Glomerular visceral epithelial cell (primary cell): ENCODE measurements around the gene MPHOSPH6.
"Not testable (repeated sequence)": the region's sequence is repeated elsewhere in the genome, so short reads cannot be mapped to it uniquely, and the experiment has no call there.

Experiments used
- DNase-seq: peaks from one replicate; pipeline ENCODE4 v3.0.0-alpha.2; 2016; ENCODE audit errors: extremely low spot score

The MPHOSPH6 gene

GRCh38 chr16:82118749-82119148 lies 51.3 kb downstream of the MPHOSPH6 start:
- no peak for DNase-seq

GRCh38 chr16:82116535-82116934 lies 53.5 kb downstream of the MPHOSPH6 start:
- DNase-seq: no peak

- no peak for DNase-seq
These were observed 56.3 kb downstream of the MPHOSPH6 start for GRCh38 chr16:82113741-82114140.

GRCh38 chr16:82111944-82112343 lies 58.1 kb downstream of the MPHOSPH6 start:
- DNase-seq: no peak

- not testable (repeated sequence) for DNase-seq
These were observed 60.8 kb downstream of the MPHOSPH6 start for GRCh38 chr16:82109266-82109665.

GRCh38 chr16:82108774-82109173 lies 61.2 kb downstream of the MPHOSPH6 start:
- peak; percentile 1 for DNase-seq

- no peak for DNase-seq
These were observed 61.9 kb downstream of the MPHOSPH6 start for GRCh38 chr16:82108100-82108499.

GRCh38 chr16:82105107-82105506 lies 64.9 kb downstream of the MPHOSPH6 start:
- no peak for DNase-seq
